EL (cell line): ENCODE measurements around the gene ABCA12.
A peak's percentile ranks its signal among the peaks of the same experiment; 100 is the strongest.

Source experiments
- DNase-seq: peaks from one replicate; pipeline ENCODE4 v3.0.0-alpha.2; 2016

The ABCA12 gene

GRCh38 chr2:215110918-215111317, 27.5 kb downstream of the ABCA12 start:
- no peak for DNase-seq

GRCh38 chr2:215107216-215108056, 31.0 kb downstream of the ABCA12 start:
- no peak for DNase-seq

- peak; percentile 74 for DNase-seq
These were observed 32.6 kb downstream of the ABCA12 start for GRCh38 chr2:215105607-215106354.

- DNase-seq = peak; percentile 45
These were observed 34.2 kb downstream of the ABCA12 start for GRCh38 chr2:215104226-215104625.

- no peak for DNase-seq
These were observed 39.6 kb downstream of the ABCA12 start for GRCh38 chr2:215098875-215099274.

GRCh38 chr2:215084080-215084479, 54.3 kb downstream of the ABCA12 start:
- DNase-seq = no peak

- no peak for DNase-seq
These were observed 55.3 kb downstream of the ABCA12 start for GRCh38 chr2:215083146-215083545.

GRCh38 chr2:215082446-215082845, 56.0 kb downstream of the ABCA12 start:
- no peak for DNase-seq

- DNase-seq = no peak
These were observed 57.9 kb downstream of the ABCA12 start for GRCh38 chr2:215080545-215080944.

- no peak for DNase-seq
These were observed 66.8 kb downstream of the ABCA12 start for GRCh38 chr2:215071676-215072075.

- DNase-seq = no peak
These were observed 70.0 kb downstream of the ABCA12 start for GRCh38 chr2:215068399-215068798.

- no peak for DNase-seq
These were observed 72.3 kb downstream of the ABCA12 start for GRCh38 chr2:215066124-215066523.

GRCh38 chr2:215063526-215063925, 74.9 kb downstream of the ABCA12 start:
- DNase-seq = no peak

- DNase-seq = no peak
These were observed 77.4 kb downstream of the ABCA12 start for GRCh38 chr2:215060861-215061536.

- peak; percentile 64 for DNase-seq
These were observed 78.7 kb downstream of the ABCA12 start for GRCh38 chr2:215059724-215060123.

- DNase-seq = no peak
These were observed 82.5 kb downstream of the ABCA12 start for GRCh38 chr2:215055891-215056290.

GRCh38 chr2:215052810-215053209, 85.6 kb downstream of the ABCA12 start:
- no peak for DNase-seq

- no peak for DNase-seq
These were observed 86.0 kb downstream of the ABCA12 start for GRCh38 chr2:215052404-215052803.

- DNase-seq = no peak
These were observed 89.1 kb downstream of the ABCA12 start for GRCh38 chr2:215049341-215049740.

- no peak for DNase-seq
These were observed 100.0 kb downstream of the ABCA12 start for GRCh38 chr2:215038421-215038820.

GRCh38 chr2:215036314-215036713, 102.1 kb downstream of the ABCA12 start:
- no peak for DNase-seq

- no peak for DNase-seq
These were observed 104.3 kb downstream of the ABCA12 start for GRCh38 chr2:215034154-215034553.

GRCh38 chr2:215032153-215032552, 106.3 kb downstream of the ABCA12 start:
- no peak for DNase-seq

GRCh38 chr2:215031321-215031720, 107.1 kb downstream of the ABCA12 start:
- DNase-seq = no peak
